BE2C (cell line): ENCODE measurements around the gene BRD3.
"Not testable (repeated sequence)": the region's sequence is repeated elsewhere in the genome, so short reads cannot be mapped to it uniquely, and the experiment has no call there.

ENCODE experiments used
- DNase-seq: peaks from one replicate; pipeline ENCODE4 v3.0.0-alpha.2; 2020
- H3K27me3 ChIP-seq: fragments of 250-450 bp; sonication (Bioruptor Pico); 2 replicates; pipeline ENCODE4 v1.5.1; 2020; ENCODE audit warnings: mild to moderate bottlenecking
- H3K36me3 ChIP-seq: fragments of 250-450 bp; sonication (Bioruptor Pico); 2 replicates; pipeline ENCODE4 v1.5.1; 2020; ENCODE audit warnings: mild to moderate bottlenecking
- H3K4me1 ChIP-seq: fragments of 250-450 bp; sonication (Bioruptor Pico); 2 replicates; pipeline ENCODE4 v1.5.1; 2020
- H3K4me3 ChIP-seq: 2 replicates; pipeline ENCODE4 v1.5.1; 2011; ENCODE audit warnings: low read depth, low read length
- H3K9me3 ChIP-seq: fragments of 250-450 bp; sonication (Bioruptor Pico); 2 replicates; pipeline ENCODE4 v1.5.1; 2020
- CTCF ChIP-seq: IDR thresholded peaks from 2 replicates; pipeline ENCODE4 v1.5.1; 2012; ENCODE audit warnings: mild to moderate bottlenecking, low read depth, low read length

The BRD3 gene

GRCh38 chr9:133989625-133990365 lies 78.0 kb downstream of the BRD3 start:
- DNase-seq = no peak
- H3K36me3 ChIP-seq = peaks cover 22% of the 10 kb centered on the region
- H3K9me3 ChIP-seq = no peaks in the 10 kb centered on the region; the same call in 1 of the 2 replicates
- peak overlapping the region; percentile 84 for H3K4me3 ChIP-seq
- no peak for TF ChIP-seq CTCF
- H3K27me3 ChIP-seq = no peaks in the 10 kb centered on the region
- peaks cover 15% of the 10 kb centered on the region for H3K4me1 ChIP-seq

- not testable (repeated sequence) for H3K9me3 ChIP-seq, H3K4me1 ChIP-seq, DNase-seq, H3K4me3 ChIP-seq, H3K27me3 ChIP-seq
- H3K36me3 ChIP-seq = peaks cover 29% of the 10 kb centered on the region
Measured at GRCh38 chr9:133988771-133989170, 79.1 kb downstream of the BRD3 start.

- H3K36me3 ChIP-seq = peaks cover 29% of the 10 kb centered on the region
- TF ChIP-seq CTCF = no peak
- peaks cover 7% of the 10 kb centered on the region for H3K4me1 ChIP-seq
- no peaks in the 10 kb centered on the region for H3K27me3 ChIP-seq
- no peaks in the 10 kb centered on the region; the same call in 1 of the 2 replicates for H3K9me3 ChIP-seq
- DNase-seq = no peak
- H3K4me3 ChIP-seq = no peak overlapping the region
Measured at GRCh38 chr9:133987946-133988665, 79.7 kb downstream of the BRD3 start.

GRCh38 chr9:133987446-133987788 lies 80.4 kb downstream of the BRD3 start:
- TF ChIP-seq CTCF = no peak
- H3K9me3 ChIP-seq = no peaks in the 10 kb centered on the region; the same call in 1 of the 2 replicates
- H3K4me1 ChIP-seq = peaks cover 14% of the 10 kb centered on the region
- no peak for DNase-seq
- H3K27me3 ChIP-seq = no peaks in the 10 kb centered on the region
- H3K4me3 ChIP-seq = no peak overlapping the region
- peaks cover 31% of the 10 kb centered on the region for H3K36me3 ChIP-seq

- H3K4me1 ChIP-seq = peaks cover 19% of the 10 kb centered on the region
- H3K9me3 ChIP-seq = no peaks in the 10 kb centered on the region; the same call in 1 of the 2 replicates
- H3K4me3 ChIP-seq = no peak overlapping the region
- H3K27me3 ChIP-seq = no peaks in the 10 kb centered on the region
- peaks cover 34% of the 10 kb centered on the region for H3K36me3 ChIP-seq
- no peak for DNase-seq
- TF ChIP-seq CTCF = no peak
Measured at GRCh38 chr9:133986774-133987445, 80.9 kb downstream of the BRD3 start.

GRCh38 chr9:133986061-133986460 lies 81.8 kb downstream of the BRD3 start:
- Histone ChIP-seq H3K27me3 (no peaks in the 10 kb centered on the region), H3K9me3 (no peaks in the 10 kb centered on the region; the same call in 1 of the 2 replicates), H3K36me3 (peaks cover 43% of the 10 kb centered on the region), H3K4me1 (peaks cover 27% of the 10 kb centered on the region), H3K4me3 (no peak overlapping the region)
- no peak for DNase-seq
- no peak for TF ChIP-seq CTCF
